H1 (cell line): Measurements from ENCODE around the gene BCL11A. TPM values are rescaled to one million over a fixed set of nuclear protein-coding genes. Genes with fewer than 3 reads are reported as not detected.

ENCODE experiments used
- CTCF ChIA-PET: fragments of 300-600 bp; sonication (Branson Sonifier 250); formaldehyde crosslinking; loops from one replicate; lab custom pipeline; 2021; ENCODE audit not compliant: partially characterized antibody; lab: Charles Lee
- POLR2A ChIA-PET: fragments of 300-600 bp; sonication (Branson Sonifier 250); formaldehyde crosslinking; loops from one replicate; lab custom pipeline; 2021; ENCODE audit warnings: inconsistent platforms; ENCODE audit not compliant: partially characterized antibody; lab: Charles Lee
- DNase-seq, 2 experiments: peaks; one replicate each; pipeline versions ENCODE4 v3.0.0 to v3.0.0-alpha.2; 2010 to 2022; ENCODE audit warnings: low spot score in 2 of 2, low read depth in 1 of 2, mixed read lengths in 1 of 2
- FAIRE-seq: peaks from 2 replicates; lab custom pipeline; 2011; peaks lifted over from hg19 to GRCh38; lab: Jason Lieb, UNC
- H2AFZ ChIP-seq: 2 replicates; pipeline ENCODE4 v1.8.1; 2012; ENCODE audit warnings: low read length, inconsistent platforms
- H2AK5ac ChIP-seq: 2 replicates; pipeline ENCODE4 v1.6.1; 2013; ENCODE audit warnings: low read depth, low read length
- H2BK120ac ChIP-seq: replicated peaks from 2 replicates; pipeline ENCODE3; 2013; ENCODE audit warnings: low read depth, low read length, inconsistent platforms
- H2BK12ac ChIP-seq: 2 replicates; pipeline ENCODE4 v1.6.1; 2013; ENCODE audit warnings: low read depth, low read length
- H2BK15ac ChIP-seq: 2 replicates; pipeline ENCODE4 v1.6.1; 2013; ENCODE audit warnings: low read length
- H2BK20ac ChIP-seq: 2 replicates; pipeline ENCODE4 v1.6.1; 2013; ENCODE audit warnings: low read length
- H2BK5ac ChIP-seq: 2 replicates; pipeline ENCODE4 v1.6.1; 2013; ENCODE audit warnings: low read depth, low read length
- H3K14ac ChIP-seq: 2 replicates; pipeline ENCODE4 v1.6.1; 2013; ENCODE audit warnings: inconsistent platforms; ENCODE audit not compliant: insufficient read length
- H3K18ac ChIP-seq: 2 replicates; pipeline ENCODE4 v1.6.1; 2013; ENCODE audit warnings: low read length; ENCODE audit errors: extremely low read depth
- H3K23ac ChIP-seq: 2 replicates; pipeline ENCODE4 v1.6.1; 2013; ENCODE audit warnings: inconsistent platforms; ENCODE audit not compliant: insufficient read length
- H3K23me2 ChIP-seq: 2 replicates; pipeline ENCODE4 v1.6.1; 2013; ENCODE audit warnings: low read depth, low read length
- H3K27ac ChIP-seq: 2 replicates; pipeline ENCODE4 v1.6.1; 2011; ENCODE audit warnings: low read depth, low read length, inconsistent platforms
- H3K27me3 ChIP-seq, 4 experiments: replicated peaks in 1 of 4; 1 replicate in 1 of 4; 2 replicates in 3 of 4; pipeline versions ENCODE4 v1.6.1 to v1.8.1; 2011 to 2013; ENCODE audit warnings: low read length in 3 of 4, mild to moderate bottlenecking in 3 of 4, inconsistent platforms in 2 of 4, mixed read lengths in 2 of 4, moderate library complexity in 1 of 4; ENCODE audit not compliant: control insufficient read depth in 3 of 4, insufficient read depth in 3 of 4; ENCODE audit errors: extremely low read depth in 1 of 4
- H3K36me3 ChIP-seq, 4 experiments: 2 replicates each; pipeline versions ENCODE4 v1.6.1 to v1.8.1; 2011 to 2013; ENCODE audit warnings: mild to moderate bottlenecking in 4 of 4, low read length in 3 of 4, moderate library complexity in 2 of 4, control low read depth in 1 of 4, inconsistent platforms in 1 of 4; ENCODE audit not compliant: insufficient read depth in 4 of 4, control insufficient read depth in 2 of 4
- H3K4ac ChIP-seq: replicated peaks from 2 replicates; pipeline ENCODE3; 2013; ENCODE audit warnings: low read length, low read depth, mixed read lengths, inconsistent platforms; ENCODE audit not compliant: insufficient read length
- H3K4me1 ChIP-seq, 4 experiments: replicated peaks in 1 of 4; 1 replicate in 1 of 4; 2 replicates in 3 of 4; pipeline versions ENCODE4 v1.6.1 to v1.8.1; 2011 to 2013; ENCODE audit warnings: low read length in 3 of 4, inconsistent platforms in 2 of 4, mixed read lengths in 1 of 4; ENCODE audit not compliant: insufficient read depth in 4 of 4, control insufficient read depth in 3 of 4
- H3K4me2 ChIP-seq, 2 experiments: 2 replicates each; pipeline versions ENCODE4 v1.6.1 to v1.8.1; 2011 to 2013; ENCODE audit warnings: low read depth in 2 of 2, low read length in 2 of 2, control low read depth in 1 of 2, inconsistent platforms in 1 of 2, mild to moderate bottlenecking in 1 of 2; ENCODE audit not compliant: insufficient read depth in 1 of 2
- H3K4me3 ChIP-seq, 4 experiments: fragments of 200-600, 300-600 bp in 1 of 4; sonication (generic), shearing (Covaris generic), sonication (Bioruptor Twin) in 1 of 4; 2 replicates each; pipeline versions ENCODE4 v1.5.1 to v1.8.1; 2011 to 2016; ENCODE audit warnings: low read length in 4 of 4, low read depth in 3 of 4, control low read depth in 2 of 4, inconsistent platforms in 2 of 4, mild to moderate bottlenecking in 2 of 4, mixed read lengths in 1 of 4, moderate library complexity in 1 of 4; ENCODE audit not compliant: insufficient read depth in 2 of 4; ENCODE audit errors: extremely low read depth in 1 of 4
- H3K56ac ChIP-seq: replicated peaks from 2 replicates; pipeline ENCODE3; 2013; ENCODE audit warnings: low read depth, mild to moderate bottlenecking, mixed read lengths, low read length, inconsistent platforms; ENCODE audit not compliant: insufficient read length
- H3K79me1 ChIP-seq: 2 replicates; pipeline ENCODE4 v1.6.1; 2013; ENCODE audit warnings: low read depth, low read length, control low read depth
- H3K79me2 ChIP-seq, 2 experiments: 2 replicates each; pipeline versions ENCODE4 v1.6.1 to v1.8.1; 2012 to 2013; ENCODE audit warnings: low read length in 2 of 2, mild to moderate bottlenecking in 2 of 2, inconsistent platforms in 1 of 2; ENCODE audit not compliant: insufficient read depth in 2 of 2, control insufficient read depth in 1 of 2
- H3K9ac ChIP-seq, 4 experiments: replicated peaks in 1 of 4; 1 replicate in 1 of 4; 2 replicates in 3 of 4; pipeline versions ENCODE4 v1.6.1 to v1.8.1; 2011 to 2013; ENCODE audit warnings: low read depth in 3 of 4, low read length in 3 of 4, control low read depth in 2 of 4, mild to moderate bottlenecking in 2 of 4, moderate library complexity in 2 of 4, inconsistent platforms in 1 of 4; ENCODE audit errors: extremely low read depth in 1 of 4
- H3K9me3 ChIP-seq, 2 experiments: 2 replicates each; pipeline versions ENCODE4 v1.6.1 to v1.8.1; 2012 to 2013; ENCODE audit warnings: mild to moderate bottlenecking in 2 of 2, moderate library complexity in 2 of 2, control low read depth in 1 of 2, inconsistent platforms in 1 of 2, low read depth in 1 of 2, low read length in 1 of 2, mixed read lengths in 1 of 2; ENCODE audit not compliant: insufficient read depth in 2 of 2
- H4K20me1 ChIP-seq, 2 experiments: replicated peaks in 1 of 2; 2 replicates each; pipeline versions ENCODE3 to v1.8.1; 2011 to 2013; ENCODE audit warnings: inconsistent platforms in 2 of 2, low read length in 2 of 2, mild to moderate bottlenecking in 1 of 2; ENCODE audit not compliant: insufficient read depth in 2 of 2, control insufficient read depth in 1 of 2
- H4K5ac ChIP-seq: 2 replicates; pipeline ENCODE4 v1.6.1; 2013; ENCODE audit warnings: low read length, low read depth, mixed read lengths, inconsistent platforms; ENCODE audit not compliant: insufficient read length
- H4K8ac ChIP-seq: 2 replicates; pipeline ENCODE4 v1.8.0; 2013; ENCODE audit warnings: mild to moderate bottlenecking, moderate library complexity, low read length, inconsistent platforms; ENCODE audit not compliant: insufficient read depth; ENCODE audit errors: extremely low read depth
- H4K91ac ChIP-seq: replicated peaks from 2 replicates; pipeline ENCODE3; 2013; ENCODE audit warnings: low read length, mixed read lengths, inconsistent platforms; ENCODE audit not compliant: insufficient read length
- BCL11A ChIP-seq, 2 experiments: IDR thresholded peaks; one replicate each; pipeline ENCODE4 v1.6.1; 2011; ENCODE audit warnings: low read depth in 2 of 2, low read length in 2 of 2, mild to moderate bottlenecking in 2 of 2
- CHD2 ChIP-seq: IDR thresholded peaks from 2 replicates; pipeline ENCODE4 v1.6.1; 2012; ENCODE audit warnings: low read length, improper control_type of control experiment
- CTBP2 ChIP-seq: IDR thresholded peaks from 2 replicates; pipeline ENCODE4 v1.7.0; 2011; ENCODE audit warnings: borderline replicate concordance, mild to moderate bottlenecking, moderate library complexity, mixed read lengths, low read length; ENCODE audit not compliant: insufficient read depth, insufficient read length
- EGR1 ChIP-seq: IDR thresholded peaks from 2 replicates; pipeline ENCODE4 v1.6.1; 2011; ENCODE audit warnings: low read depth, low read length, borderline replicate concordance
- KDM1A ChIP-seq: fragments of 200-600, 300-600 bp; sonication (generic); IDR thresholded peaks from 2 replicates; pipeline ENCODE4 v1.7.1; 2016; ENCODE audit warnings: mild to moderate bottlenecking, low read length, borderline replicate concordance
- KDM4A ChIP-seq: IDR thresholded peaks from one replicate; pipeline ENCODE4 v1.7.1; 2012; ENCODE audit warnings: low read depth, mild to moderate bottlenecking, moderate library complexity, low read length, inconsistent platforms; ENCODE audit not compliant: severe bottlenecking
- SIN3A ChIP-seq, 2 experiments: IDR thresholded peaks in 1 of 2; conservative IDR thresholded peaks in 1 of 2; 2 replicates each; pipeline ENCODE4 v1.6.1; 2011 to 2012; ENCODE audit warnings: low read length in 2 of 2, improper control_type of control experiment in 1 of 2, low read depth in 1 of 2, mild to moderate bottlenecking in 1 of 2
- SIRT6 ChIP-seq: IDR thresholded peaks from one replicate; pipeline ENCODE4 v1.7.1; 2012; ENCODE audit warnings: low read length, inconsistent platforms
- SP1 ChIP-seq: IDR thresholded peaks from 2 replicates; pipeline ENCODE4 v1.6.1; 2011; ENCODE audit warnings: low read depth, low read length
- TAF1 ChIP-seq: IDR thresholded peaks from 2 replicates; pipeline ENCODE4 v1.6.1; 2011; ENCODE audit warnings: mild to moderate bottlenecking, low read depth, low read length
- TBP ChIP-seq: IDR thresholded peaks from 2 replicates; pipeline ENCODE4 v1.6.1; 2011; ENCODE audit warnings: low read depth, low read length, improper control_type of control experiment
- ZNF274 ChIP-seq: IDR thresholded peaks from 2 replicates; pipeline ENCODE4 v1.7.0; 2012; ENCODE audit warnings: low read length, borderline replicate concordance; ENCODE audit errors: extremely low read depth
- WGBS, 2 experiments: shearing (Covaris generic) in 1 of 2; methylation state at CpG; one replicate each; pipeline versions ENCODE4 v1.1.6 to v1.1.7; 2013 to 2015; ENCODE audit warnings: low lambda C conversion rate in 2 of 2, mixed read lengths in 2 of 2, inconsistent platforms in 1 of 2, low coverage in 1 of 2, missing lambda C conversion rate in 1 of 2; ENCODE audit not compliant: insufficient replicate concordance in 2 of 2, insufficient coverage in 1 of 2, insufficient read length in 1 of 2; ENCODE audit errors: extremely low coverage in 1 of 2, missing lambda C conversion rate in 1 of 2; 5-methylcytosine and 5-hydroxymethylcytosine counted together
- polyA plus RNA-seq, 7 experiments: library from polyadenylated mRNA; depleted of rRNA in 3 of 7; stranded (reverse) in 5 of 7; unstranded in 2 of 7; fragments of >200 nt in 5 of 7; fragments of 200-250 nt in 2 of 7; gene quantifications; 1 replicate in 5 of 7; 2 replicates in 1 of 7; 4 replicates in 1 of 7; pipeline versions ENCODE4 v1.2.1 to v1.2.3, GENCODE V29; 2011 to 2013; ENCODE audit warnings: missing spikeins in 2 of 7, mixed read lengths in 2 of 7
- total RNA-seq: library from RNA; stranded (reverse); fragmentation: NEBNext Ultra II Directional; extraction: Animal tissue kit (Norgen Biotek cat#: 25700); gene quantifications from 2 replicates; pipeline ENCODE4 v1.2.1, GENCODE V29; 2021

Gene BCL11A
- total and polyA plus RNA-seq, 2 of the 8 experiments (the other 6 are each of a cell fraction or from before 2014, with no cell fraction given), result 11.9 to 59.3 TPM

GRCh38 chr2:60440767-60441163 is 112.7 kb downstream of the BCL11A start:
- H4K91ac ChIP-seq, result no peak overlapping the region
- H3K23ac ChIP-seq, result no peak overlapping the region
- ChIA-PET POLR2A (interaction anchor here (0.6 to 1.2 kb wide), 2 partner anchors 109 kb away, joined by 3 read pairs; no protein-coding TSS in a partner anchor), CTCF (interaction anchor here (1.0 to 3.2 kb wide), 17 partner anchors 10 to 148 kb away, joined by 3 to 25 read pairs (median 5); no protein-coding TSS in a partner anchor)
- no peak overlapping the region for H2BK120ac ChIP-seq
- H3K4me1 ChIP-seq, result peaks cover 0 to 6% (median 2%) of the 10 kb centered on the region in 4 experiments; a peak in 5 of 7 replicates
- H2AFZ ChIP-seq, result no peak overlapping the region
- H3K79me2 ChIP-seq, result no peaks in the 10 kb centered on the region
- no peak overlapping the region for H2BK20ac ChIP-seq
- H4K5ac ChIP-seq, result no peak overlapping the region
- 0 out of 2 replicates have a peak overlapping the region, but pooled peaks have one; percentile 7 for H4K8ac ChIP-seq
- H3K9ac ChIP-seq, result no peak overlapping the region
- H3K9me3 ChIP-seq, result no peaks in the 10 kb centered on the region
- H4K20me1 ChIP-seq, result no peaks in the 10 kb centered on the region
- 85% methylated on average over 6 of the region's 6 CpGs; no CpG with 5 or more reads in 1 of the 2 experiments for WGBS, 2 experiments
- FAIRE-seq, result no peak
- no peak overlapping the region for H3K4me2 ChIP-seq
- no peak overlapping the region for H3K18ac ChIP-seq
- H2AK5ac ChIP-seq, result no peak overlapping the region
- no peaks in the 10 kb centered on the region for H3K79me1 ChIP-seq
- H3K27me3 ChIP-seq, result no peaks in the 10 kb centered on the region
- H2BK12ac ChIP-seq, result no peak overlapping the region
- H2BK5ac ChIP-seq, result no peak overlapping the region
- H3K4me3 ChIP-seq, result no peak overlapping the region
- no peak overlapping the region for H3K56ac ChIP-seq
- no peak overlapping the region for H2BK15ac ChIP-seq
- no peak overlapping the region for H3K4ac ChIP-seq
- H3K23me2 ChIP-seq, result no peaks in the 10 kb centered on the region
- DNase-seq, result no peak
- no peaks in the 10 kb centered on the region for H3K36me3 ChIP-seq
- H3K27ac ChIP-seq, result no peak overlapping the region
- no peak overlapping the region for H3K14ac ChIP-seq
- no peak for TF ChIP-seq CTBP2
- no peak for TF ChIP-seq SIN3A (conservative IDR thresholded peaks at IDR 0.05 in 1 of 2, IDR thresholded peaks at IDR 0.05 in 1 of 2; ENCODE audit: low read depth in 1 of 2, low read length in 2 of 2)
- TF ChIP-seq KDM1A, result no peak
- no peak for TF ChIP-seq KDM4A
- TF ChIP-seq SP1, result no peak
- TF ChIP-seq TAF1, result no peak
- no peak for TF ChIP-seq TBP
- TF ChIP-seq EGR1, result no peak
- TF ChIP-seq SIRT6, result no peak
- no peak for TF ChIP-seq ZNF274
- TF ChIP-seq CHD2, result no peak
- no peak for TF ChIP-seq BCL11A (IDR thresholded peaks at IDR 0.05; ENCODE audit: low read depth in 2 of 2, low read length in 2 of 2)
